Kidney capillary endothelial cell (primary cell): ENCODE results near the gene CLSTN1.
A peak's percentile ranks its signal among the peaks of the same experiment; 100 is the strongest.
"Not testable (repeated sequence)": the region's sequence is repeated elsewhere in the genome, so short reads cannot be mapped to it uniquely, and the experiment has no call there.

ENCODE experiments used
- DNase-seq: peaks from one replicate; pipeline ENCODE4 v3.0.0-alpha.2; 2018; ENCODE audit warnings: low spot score

CLSTN1 gene

DNA sequence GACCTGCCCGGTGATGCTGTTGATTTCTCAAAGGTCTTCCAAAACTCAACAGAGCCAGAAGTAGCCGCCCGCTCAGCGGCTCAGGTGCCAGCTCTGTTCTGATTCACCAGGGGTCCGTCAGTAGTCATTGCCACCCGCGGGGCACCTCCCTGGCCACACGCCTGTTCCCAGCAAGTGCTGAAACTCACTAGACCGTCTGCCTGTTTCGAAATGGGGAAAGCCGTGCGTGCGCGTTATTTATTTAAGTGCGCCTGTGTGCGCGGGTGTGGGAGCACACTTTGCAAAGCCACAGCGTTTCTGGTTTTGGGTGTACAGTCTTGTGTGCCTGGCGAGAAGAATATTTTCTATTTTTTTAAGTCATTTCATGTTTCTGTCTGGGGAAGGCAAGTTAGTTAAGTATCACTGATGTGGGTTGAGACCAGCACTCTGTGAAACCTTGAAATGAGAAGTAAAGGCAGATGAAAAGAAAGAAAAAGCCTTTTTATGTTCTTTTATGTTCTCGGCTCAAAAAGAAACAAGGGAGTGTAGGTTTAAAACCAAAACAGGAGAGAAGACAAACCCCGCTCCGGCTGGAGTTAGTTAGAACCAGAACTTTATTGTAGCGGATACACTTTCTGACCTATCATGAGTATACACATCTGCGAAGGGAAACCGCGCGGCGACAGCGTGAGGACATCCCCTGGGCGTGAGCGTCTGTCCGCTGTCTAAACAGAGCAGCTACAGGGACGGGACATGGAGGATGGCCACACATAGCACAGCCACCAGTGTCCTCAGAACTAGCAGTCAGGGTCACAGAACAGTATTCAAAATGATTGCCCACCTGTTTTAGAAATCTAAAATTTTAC lies 95.1 kb downstream of the CLSTN1 start:
- no peak for DNase-seq

DNA sequence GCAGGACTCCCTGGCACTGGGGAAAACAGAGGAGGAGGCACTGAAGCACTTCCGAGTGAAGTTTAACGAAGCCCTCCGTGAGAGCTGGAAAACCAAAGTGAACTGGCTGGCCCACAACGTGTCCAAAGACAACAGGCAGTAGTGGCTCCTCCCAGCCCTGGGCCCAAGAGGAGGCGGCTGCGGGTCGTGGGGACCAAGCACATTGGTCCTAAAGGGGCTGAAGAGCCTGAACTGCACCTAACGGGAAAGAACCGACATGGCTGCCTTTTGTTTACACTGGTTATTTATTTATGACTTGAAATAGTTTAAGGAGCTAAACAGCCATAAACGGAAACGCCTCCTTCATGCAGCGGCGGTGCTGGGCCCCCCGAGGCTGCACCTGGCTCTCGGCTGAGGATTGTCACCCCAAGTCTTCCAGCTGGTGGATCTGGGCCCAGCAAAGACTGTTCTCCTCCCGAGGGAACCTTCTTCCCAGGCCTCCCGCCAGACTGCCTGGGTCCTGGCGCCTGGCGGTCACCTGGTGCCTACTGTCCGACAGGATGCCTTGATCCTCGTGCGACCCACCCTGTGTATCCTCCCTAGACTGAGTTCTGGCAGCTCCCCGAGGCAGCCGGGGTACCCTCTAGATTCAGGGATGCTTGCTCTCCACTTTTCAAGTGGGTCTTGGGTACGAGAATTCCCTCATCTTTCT lies 96.7 kb downstream of the CLSTN1 start:
- no peak for DNase-seq

DNA sequence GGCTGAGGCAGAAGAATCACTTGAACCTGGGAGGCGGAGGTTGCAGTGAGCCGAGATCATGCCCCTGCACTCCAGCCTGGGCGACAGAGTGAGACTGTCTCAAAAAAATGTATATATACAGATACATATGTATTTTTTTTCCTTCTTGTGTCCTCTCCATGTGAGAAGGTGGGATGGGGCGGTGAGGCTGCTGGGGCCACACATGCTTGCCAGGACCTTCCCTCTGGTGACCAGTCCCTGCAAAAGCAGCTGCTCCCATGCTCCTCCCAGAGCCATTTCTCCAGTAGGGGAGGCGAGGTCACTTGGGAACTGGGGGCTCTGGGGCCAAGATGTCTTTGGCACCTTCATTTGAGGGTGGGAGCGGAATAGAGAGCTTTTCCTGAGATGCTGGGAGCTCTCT lies 97.4 kb downstream of the CLSTN1 start:
- no peak for DNase-seq

DNA sequence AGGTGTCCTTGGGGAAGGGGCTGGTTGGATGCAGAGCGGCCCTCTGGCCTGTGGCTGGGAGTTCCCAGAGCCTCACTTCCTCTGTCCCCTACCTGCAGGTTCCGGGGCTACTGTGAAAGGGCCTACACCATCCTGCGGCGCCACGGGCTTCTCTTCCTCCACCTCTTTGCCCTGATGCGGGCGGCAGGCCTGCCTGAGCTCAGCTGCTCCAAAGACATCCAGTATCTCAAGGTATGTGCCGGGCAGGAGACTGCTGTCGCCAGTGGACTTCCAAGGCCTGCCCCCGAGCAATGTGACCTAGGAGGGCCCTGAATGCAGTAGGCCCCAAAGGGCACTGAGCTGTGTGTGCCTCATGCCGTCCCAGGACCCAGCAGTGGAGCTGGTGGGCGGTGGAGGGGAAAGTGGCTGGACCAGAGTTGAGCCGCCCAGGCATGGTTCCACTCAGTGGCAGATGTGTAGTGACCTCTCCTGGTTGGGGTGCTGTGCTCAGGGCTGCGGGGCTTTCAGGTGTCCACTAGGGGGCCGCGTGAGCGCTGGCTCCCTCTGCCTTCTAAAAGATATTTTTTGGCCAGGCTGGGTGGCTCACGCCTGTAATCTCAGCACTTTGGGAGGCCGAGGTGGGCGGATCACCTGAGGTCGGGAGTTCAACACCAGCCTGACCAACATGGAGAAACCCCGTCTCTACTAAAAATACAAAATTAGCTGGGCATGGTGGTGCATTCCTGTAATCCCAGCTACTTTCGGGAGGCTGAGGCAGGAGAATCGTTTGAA lies 98.9 kb downstream of the CLSTN1 start:
- DNase-seq = peak; percentile 57

DNA sequence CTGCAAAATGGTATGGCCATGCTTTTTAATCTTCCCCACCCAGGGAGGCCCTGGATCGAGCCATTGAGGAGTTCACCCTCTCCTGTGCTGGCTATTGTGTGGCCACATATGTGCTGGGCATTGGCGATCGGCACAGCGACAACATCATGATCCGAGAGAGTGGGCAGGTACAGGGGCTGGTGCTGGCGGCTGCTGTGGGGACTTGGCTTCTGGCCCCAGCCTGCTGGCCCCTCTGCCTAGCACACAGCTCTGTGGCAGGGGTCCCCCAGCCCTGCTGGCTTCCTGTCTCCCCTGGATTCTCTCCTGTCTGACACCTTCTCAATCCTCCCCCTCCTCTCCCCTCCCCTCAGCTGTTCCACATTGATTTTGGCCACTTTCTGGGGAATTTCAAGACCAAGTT lies 99.8 kb downstream of the CLSTN1 start:
- DNase-seq = no peak

DNA sequence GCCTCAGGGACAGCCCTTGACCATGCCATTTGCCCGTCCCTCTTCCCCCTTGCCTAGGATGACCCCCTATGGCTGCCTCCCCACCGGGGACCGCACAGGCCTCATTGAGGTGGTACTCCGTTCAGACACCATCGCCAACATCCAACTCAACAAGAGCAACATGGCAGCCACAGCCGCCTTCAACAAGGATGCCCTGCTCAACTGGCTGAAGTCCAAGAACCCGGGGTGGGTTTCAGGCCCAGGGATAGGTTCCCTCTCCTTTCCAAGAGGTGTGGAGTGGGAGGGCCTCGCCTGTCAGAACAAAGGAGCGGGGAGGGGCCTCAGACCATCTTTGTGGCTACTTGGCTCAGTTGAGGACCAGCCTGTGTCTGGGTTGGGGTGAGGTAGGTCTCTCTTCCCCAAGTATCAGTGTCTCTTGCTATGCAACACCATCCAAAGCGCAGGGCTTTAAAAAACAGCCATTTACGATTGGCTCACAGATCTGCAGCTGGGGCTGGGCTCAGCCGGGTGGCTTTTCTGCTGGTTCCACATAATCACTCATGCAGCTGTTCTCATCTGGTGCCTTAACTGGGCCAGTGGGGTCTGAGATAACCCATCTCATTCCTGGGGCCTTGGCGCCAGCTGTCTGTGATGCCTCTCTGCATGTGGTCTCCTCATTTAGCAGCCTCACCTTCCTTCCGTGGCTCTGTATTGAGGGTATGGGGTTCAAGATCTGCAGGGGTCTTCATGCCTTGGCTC lies 100.5 kb downstream of the CLSTN1 start:
- no peak for DNase-seq

DNA sequence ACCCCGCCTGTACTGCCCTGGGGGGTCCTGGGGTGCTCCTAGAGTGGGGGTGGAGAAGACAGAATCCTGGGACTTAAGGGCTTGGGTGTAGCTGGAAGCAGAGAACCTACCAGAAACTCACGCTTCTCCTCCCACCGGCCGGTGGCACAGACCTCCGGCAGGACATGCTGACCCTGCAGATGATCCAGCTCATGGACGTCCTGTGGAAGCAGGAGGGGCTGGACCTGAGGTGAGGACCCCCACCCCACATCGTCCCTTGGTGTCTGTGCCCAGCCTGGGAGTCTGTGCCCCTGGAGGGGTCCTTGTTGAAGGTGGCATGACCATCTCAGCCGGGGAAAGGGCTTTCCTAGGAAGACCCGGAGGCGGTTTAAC lies 101.4 kb downstream of the CLSTN1 start:
- DNase-seq = no peak

DNA sequence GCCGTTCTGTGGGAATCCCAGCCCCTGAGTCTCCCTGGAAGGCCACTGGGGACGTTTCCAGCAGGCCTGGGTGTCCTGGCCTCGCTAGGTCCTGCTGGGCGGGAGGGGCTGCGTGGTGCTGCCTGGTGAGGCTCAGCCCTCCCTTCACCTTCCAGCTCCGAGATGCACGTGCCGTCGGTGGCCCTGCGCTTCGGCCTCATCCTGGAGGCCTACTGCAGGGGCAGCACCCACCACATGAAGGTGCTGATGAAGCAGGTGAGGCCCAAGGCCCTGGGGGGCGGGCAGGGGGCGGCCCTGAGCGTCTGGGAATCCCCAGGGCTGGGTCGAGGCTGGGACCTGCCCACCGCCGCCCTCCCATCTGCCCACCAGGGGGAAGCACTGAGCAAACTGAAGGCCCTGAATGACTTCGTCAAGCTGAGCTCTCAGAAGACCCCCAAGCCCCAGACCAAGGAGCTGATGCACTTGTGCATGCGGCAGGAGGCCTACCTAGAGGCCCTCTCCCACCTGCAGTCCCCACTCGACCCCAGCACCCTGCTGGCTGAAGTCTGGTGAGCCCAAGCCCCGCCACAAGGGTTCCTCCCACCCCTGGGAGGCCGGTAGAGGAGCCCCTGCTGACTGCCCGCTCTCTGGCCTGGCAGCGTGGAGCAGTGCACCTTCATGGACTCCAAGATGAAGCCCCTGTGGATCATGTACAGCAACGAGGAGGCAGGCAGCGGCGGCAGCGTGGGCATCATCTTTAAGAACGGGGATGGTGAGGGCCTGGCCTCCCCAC lies 102.0 kb downstream of the CLSTN1 start:
- DNase-seq = peak; percentile 23

DNA sequence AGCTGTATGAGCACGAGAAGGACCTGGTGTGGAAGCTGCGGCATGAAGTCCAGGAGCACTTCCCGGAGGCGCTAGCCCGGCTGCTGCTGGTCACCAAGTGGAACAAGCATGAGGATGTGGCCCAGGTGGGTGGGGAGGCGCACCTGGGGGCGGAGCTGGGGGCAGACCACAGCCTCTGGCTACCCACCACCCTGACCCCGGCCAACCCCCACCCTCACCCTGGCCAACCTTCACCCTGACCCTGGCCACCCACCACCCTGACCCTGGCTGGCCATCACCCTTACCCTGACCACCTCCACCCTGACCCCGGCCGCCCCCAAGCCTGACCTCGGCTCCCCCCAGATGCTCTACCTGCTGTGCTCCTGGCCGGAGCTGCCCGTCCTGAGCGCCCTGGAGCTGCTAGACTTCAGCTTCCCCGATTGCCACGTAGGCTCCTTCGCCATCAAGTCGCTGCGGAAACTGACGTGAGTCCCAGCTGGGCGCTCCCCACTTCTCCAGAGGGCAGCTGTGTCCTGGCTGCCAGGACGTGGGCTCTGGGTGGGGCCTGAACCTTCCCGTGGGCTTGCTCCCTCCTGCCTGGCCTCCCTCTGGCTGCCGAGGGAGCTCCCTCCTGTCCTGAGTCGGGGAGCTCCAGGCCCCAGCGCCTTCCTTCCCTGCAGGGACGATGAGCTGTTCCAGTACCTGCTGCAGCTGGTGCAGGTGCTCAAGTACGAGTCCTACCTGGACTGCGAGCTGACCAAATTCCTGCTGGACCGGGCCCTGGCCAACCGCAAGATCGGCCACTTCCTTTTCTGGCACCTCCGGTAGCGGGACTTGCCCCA lies 102.8 kb downstream of the CLSTN1 start:
- no peak for DNase-seq

DNA sequence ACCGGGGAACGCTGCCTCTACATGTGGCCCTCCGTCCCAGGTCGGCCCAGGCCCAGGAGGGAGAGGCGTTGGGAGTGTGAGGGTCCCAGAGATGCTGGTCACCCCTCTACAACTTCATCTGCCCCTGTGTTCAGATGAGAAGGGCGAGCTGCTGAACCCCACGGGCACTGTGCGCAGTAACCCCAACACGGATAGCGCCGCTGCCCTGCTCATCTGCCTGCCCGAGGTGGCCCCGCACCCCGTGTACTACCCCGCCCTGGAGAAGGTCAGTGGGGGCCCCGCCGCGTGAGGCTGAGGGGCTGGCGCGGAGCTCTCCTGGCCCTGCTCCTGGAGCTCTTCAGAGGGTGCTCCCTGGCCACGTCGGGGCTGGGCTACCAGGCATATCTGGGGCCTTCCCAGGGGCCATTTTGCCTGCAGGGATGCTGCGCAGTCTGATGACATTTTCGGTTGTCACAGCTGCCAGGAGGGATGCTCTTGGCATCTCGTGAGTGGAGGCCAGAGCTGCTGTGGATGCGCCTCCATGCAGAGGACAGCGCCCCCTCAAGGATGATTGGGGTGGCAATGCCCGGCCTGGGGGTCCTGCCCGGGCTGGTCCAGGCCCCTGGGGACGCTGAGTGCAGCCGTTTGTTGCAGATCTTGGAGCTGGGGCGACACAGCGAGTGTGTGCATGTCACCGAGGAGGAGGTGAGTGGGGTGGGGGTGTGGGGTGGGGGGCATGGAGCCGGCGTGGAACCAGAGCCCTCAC lies 103.6 kb downstream of the CLSTN1 start:
- DNase-seq = no peak

DNA sequence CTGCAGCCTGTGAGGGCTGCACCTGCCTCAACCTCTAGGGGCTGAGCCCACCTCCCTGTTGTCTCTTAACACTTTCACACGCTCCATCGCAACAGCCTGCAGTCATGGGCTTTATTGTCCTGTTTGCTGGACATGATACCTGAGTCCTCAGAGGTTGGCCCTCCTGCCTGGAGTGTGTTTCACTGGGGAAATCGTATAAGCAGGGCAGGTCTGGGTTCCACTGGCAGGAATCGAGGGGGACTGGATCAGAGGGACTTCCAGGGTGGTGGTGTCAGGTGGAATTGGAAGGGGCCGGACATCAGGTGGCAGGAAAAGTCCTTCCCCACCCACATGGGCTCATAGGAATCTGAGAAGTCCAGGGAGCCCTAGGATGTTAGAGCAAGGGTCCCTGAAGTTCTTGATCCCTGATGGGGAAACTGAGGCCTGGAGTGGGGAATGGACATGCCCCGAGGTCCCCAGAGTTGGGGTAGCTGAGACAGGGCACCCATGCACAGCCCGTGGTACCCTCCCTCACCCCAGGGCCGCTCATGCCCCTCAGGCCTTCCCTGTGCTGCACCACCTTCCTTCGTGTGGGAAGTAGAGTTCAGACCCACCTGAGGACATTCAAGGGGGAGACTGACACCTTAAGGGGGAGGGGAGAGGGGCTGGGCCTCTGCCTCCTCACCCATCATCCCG lies 105.6 kb downstream of the CLSTN1 start:
- no peak for DNase-seq

DNA sequence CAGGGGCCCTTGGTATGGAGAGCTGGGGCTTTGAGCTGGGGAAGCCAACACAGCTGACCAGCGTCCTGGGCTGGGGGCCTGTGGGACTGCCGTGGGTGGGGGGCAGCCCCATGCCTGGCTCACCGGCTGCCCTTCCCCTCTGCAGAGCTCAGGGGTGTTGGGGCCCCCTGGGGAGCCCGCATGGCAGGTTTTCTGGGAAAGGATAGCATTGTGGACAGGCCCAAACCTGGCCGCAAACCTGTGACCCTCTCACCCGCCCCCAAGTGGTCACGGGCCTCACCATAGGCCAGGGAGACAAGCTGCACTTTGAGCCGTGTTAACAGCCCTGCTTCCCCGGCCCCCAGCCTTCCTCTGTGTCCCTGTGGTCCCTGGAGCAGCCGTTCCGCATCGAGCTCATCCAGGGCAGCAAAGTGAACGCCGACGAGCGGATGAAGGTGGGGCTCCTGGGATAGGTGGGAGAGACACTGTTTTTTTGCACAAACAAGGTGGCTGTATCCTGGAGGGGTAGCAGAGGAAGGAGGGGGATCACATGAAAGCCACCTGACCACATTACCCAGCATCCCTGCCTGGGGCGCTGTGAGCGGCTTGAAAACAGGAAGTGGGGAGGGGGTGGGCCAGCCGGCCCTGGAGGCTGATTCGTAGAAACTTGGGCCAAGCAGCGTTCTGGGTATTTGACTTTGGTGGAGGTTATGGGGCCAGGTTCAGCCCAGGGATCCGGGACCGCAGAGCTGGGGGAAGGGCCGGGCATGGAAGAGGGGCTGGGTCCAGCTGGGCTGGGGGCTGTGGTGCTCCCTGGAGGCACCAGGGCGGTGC lies 106.4 kb downstream of the CLSTN1 start:
- DNase-seq = no peak

DNA sequence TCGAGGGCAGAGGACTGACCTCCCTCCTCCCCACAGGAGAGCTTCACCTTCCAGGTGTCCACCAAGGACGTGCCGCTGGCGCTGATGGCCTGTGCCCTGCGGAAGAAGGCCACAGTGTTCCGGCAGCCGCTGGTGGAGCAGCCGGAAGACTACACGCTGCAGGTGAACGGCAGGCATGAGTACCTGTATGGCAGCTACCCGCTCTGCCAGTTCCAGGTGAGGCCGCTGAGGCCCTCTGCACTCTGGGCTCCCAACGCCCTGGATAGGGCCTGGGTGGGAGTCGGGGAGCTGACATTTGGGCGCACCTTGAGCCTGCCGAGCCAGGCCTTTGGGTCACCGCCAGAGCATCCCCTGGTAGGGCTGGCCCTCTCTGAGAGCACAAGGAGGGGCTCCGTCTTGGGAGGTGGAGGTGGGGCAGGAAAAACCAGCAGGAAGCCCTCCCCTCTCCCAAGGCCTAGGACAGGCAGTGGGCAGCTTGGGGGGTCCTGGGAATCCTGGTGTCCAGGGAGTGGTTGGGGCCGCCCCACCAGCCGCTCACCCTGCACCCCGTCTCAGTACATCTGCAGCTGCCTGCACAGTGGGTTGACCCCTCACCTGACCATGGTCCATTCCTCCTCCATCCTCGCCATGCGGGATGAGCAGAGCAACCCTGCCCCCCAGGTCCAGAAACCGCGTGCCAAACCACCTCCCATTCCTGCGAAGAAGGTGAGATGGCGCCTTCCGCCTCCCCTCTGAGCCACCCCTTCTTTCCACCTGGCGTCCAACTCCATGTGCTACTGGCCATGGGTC lies 107.2 kb downstream of the CLSTN1 start:
- no peak for DNase-seq

DNA sequence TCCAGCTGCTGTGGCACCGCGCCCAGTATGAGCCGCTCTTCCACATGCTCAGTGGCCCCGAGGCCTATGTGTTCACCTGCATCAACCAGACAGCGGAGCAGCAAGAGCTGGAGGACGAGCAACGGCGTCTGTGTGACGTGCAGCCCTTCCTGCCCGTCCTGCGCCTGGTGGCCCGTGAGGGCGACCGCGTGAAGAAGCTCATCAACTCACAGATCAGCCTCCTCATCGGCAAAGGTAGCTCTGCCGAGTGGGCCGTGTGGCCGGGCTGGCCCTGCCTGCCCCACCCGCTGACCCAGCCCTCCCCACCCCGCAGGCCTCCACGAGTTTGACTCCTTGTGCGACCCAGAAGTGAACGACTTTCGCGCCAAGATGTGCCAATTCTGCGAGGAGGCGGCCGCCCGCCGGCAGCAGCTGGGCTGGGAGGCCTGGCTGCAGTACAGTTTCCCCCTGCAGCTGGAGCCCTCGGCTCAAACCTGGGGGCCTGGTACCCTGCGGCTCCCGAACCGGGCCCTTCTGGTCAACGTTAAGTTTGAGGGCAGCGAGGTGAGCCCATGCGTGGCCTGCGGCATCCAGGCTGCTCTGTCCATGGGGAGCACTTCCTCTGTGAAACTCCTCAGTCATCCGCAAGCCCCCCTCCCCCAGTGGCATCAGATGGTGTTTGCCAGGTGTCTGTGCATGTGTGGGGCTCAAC lies 108.1 kb downstream of the CLSTN1 start:
- no peak for DNase-seq

DNA sequence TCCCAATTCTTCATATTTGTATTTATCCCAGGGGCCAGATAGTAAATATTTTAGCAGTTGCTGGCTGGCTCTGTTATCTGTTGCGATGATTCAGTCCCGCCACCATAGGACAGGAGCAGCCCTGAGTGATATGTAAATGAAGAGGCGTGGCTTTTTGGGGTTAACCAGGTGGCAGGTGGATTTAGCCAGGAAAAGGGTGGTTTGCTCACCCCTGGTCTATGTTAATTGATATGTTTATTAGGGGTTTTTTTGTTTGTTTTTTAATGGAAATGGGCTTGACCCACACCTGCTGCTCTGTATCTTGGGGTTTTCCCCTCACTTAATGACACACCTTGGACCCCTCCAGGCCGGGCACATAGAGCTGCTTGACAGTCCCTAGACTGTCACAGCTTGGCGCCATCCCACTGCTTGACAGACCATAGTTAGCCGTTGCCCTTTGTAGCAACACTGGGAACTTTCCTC lies 109.5 kb downstream of the CLSTN1 start:
- DNase-seq = no peak

DNA sequence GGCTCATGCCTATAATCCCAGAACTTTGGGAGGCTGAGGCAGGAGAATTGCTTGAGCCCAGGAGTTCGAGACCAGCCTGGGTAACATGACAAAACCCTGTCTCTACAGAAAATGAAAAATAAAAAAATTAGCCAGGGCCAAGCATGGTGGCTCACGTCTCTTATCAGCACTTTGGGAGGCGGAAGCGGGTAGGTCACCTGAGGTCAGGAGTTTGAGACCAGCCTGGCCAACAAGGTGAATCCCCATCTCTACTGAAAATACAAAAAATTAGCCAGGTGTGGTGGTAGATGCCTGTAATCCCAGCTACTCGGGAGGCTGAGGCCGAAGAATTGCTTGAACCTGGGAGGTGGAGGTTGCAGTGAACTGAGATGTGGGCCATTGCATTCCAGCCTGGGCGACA lies 111.0 kb downstream of the CLSTN1 start:
- not testable (repeated sequence) for DNase-seq
